MM.1S (cell line): Measurements from ENCODE around the gene NMB.

ENCODE experiments used
- DNase-seq: peaks from one replicate; pipeline ENCODE4 v3.0.0-alpha.2; 2015
- H2AFZ ChIP-seq: fragments of 300-600 bp; sonication (generic); 2 replicates; pipeline ENCODE4 v1.6.0; 2016; ENCODE audit warnings: antibody characterized with exemption, low read length
- H3F3A ChIP-seq: fragments of 300-600 bp; sonication (generic); 2 replicates; pipeline ENCODE4 v1.6.1; 2016; ENCODE audit warnings: mild to moderate bottlenecking, antibody characterized with exemption, low read length, moderate library complexity, mixed read lengths; ENCODE audit not compliant: insufficient read depth
- H3K27ac ChIP-seq: fragments of 300-600 bp; sonication (generic); 2 replicates; pipeline ENCODE4 v1.5.1; 2016; ENCODE audit warnings: mild to moderate bottlenecking, low read length
- H3K27me3 ChIP-seq: fragments of 300-600 bp; sonication (generic); replicated peaks from 2 replicates; pipeline ENCODE4 v1.6.0; 2016; ENCODE audit warnings: low read length; ENCODE audit not compliant: insufficient read depth
- H3K36me3 ChIP-seq: fragments of 300-600 bp; sonication (generic); replicated peaks from 2 replicates; pipeline ENCODE4 v1.6.1; 2016; ENCODE audit warnings: mild to moderate bottlenecking, low read length, mixed read lengths; ENCODE audit not compliant: insufficient read depth
- H3K4me1 ChIP-seq: fragments of 300-600 bp; sonication (generic); 2 replicates; pipeline ENCODE4 v1.6.1; 2016; ENCODE audit warnings: low read length, mixed read lengths
- H3K4me2 ChIP-seq: fragments of 300-600 bp; sonication (generic); 2 replicates; pipeline ENCODE4 v1.6.0; 2016; ENCODE audit warnings: low read depth, low read length
- H3K4me3 ChIP-seq: fragments of 300-600 bp; sonication (generic); 2 replicates; pipeline ENCODE4 v1.5.1; 2016; ENCODE audit warnings: low read length, mixed read lengths
- H3K79me2 ChIP-seq: fragments of 300-600 bp; sonication (generic); 2 replicates; pipeline ENCODE4 v1.6.1; 2016; ENCODE audit warnings: mixed run types, low read length, mixed read lengths
- H3K9ac ChIP-seq: fragments of 300-600 bp; sonication (generic); 2 replicates; pipeline ENCODE4 v1.6.1; 2016; ENCODE audit warnings: low read length, mixed read lengths
- H3K9me2 ChIP-seq: fragments of 300-600 bp; sonication (generic); replicated peaks from 2 replicates; pipeline ENCODE4 v1.6.1; 2016; ENCODE audit warnings: mild to moderate bottlenecking, low read length, mixed read lengths; ENCODE audit not compliant: insufficient read depth
- H3K9me3 ChIP-seq: fragments of 300-600 bp; sonication (generic); replicated peaks from 2 replicates; pipeline ENCODE4 v1.6.1; 2016; ENCODE audit warnings: mild to moderate bottlenecking, low read length, mixed read lengths; ENCODE audit not compliant: insufficient read depth
- H4K20me1 ChIP-seq: fragments of 300-600 bp; sonication (generic); 2 replicates; pipeline ENCODE4 v1.6.1; 2016; ENCODE audit warnings: mild to moderate bottlenecking, low read length, moderate library complexity, mixed read lengths; ENCODE audit not compliant: insufficient read depth
- EZH2 ChIP-seq: fragments of 300-600 bp; sonication (generic); optimal IDR thresholded peaks from 2 replicates; pipeline ENCODE3; 2017; ENCODE audit warnings: low read depth, mild to moderate bottlenecking, antibody characterized with exemption, low read length, mixed read lengths
- EZH2phosphoT487 ChIP-seq: fragments of 300-600 bp; sonication (generic); IDR thresholded peaks from 2 replicates; pipeline ENCODE4 v1.6.1; 2018; ENCODE audit warnings: antibody characterized with exemption, low read length
- TF ChIP-seq, protein P1 (sequence below): fragments of 300-600 bp; sonication (generic); IDR thresholded peaks from 2 replicates; pipeline ENCODE4 v1.5.1; 2016; ENCODE audit warnings: antibody characterized with exemption, low read length, mixed read lengths

The NMB gene, protein sequence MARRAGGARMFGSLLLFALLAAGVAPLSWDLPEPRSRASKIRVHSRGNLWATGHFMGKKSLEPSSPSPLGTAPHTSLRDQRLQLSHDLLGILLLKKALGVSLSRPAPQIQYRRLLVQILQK

GRCh38 chr15:84658080-84658787 lies at the start of gene NMB:
Gene NMB (minus strand): TSS chr15:84658199. CDS start chr15:84658152, 47 bp downstream.
- TF ChIP-seq EZH2: no peak
- TF ChIP-seq, protein P1, sequence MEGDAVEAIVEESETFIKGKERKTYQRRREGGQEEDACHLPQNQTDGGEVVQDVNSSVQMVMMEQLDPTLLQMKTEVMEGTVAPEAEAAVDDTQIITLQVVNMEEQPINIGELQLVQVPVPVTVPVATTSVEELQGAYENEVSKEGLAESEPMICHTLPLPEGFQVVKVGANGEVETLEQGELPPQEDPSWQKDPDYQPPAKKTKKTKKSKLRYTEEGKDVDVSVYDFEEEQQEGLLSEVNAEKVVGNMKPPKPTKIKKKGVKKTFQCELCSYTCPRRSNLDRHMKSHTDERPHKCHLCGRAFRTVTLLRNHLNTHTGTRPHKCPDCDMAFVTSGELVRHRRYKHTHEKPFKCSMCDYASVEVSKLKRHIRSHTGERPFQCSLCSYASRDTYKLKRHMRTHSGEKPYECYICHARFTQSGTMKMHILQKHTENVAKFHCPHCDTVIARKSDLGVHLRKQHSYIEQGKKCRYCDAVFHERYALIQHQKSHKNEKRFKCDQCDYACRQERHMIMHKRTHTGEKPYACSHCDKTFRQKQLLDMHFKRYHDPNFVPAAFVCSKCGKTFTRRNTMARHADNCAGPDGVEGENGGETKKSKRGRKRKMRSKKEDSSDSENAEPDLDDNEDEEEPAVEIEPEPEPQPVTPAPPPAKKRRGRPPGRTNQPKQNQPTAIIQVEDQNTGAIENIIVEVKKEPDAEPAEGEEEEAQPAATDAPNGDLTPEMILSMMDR: peak; percentile 68
- no peaks in the 10 kb centered on the region for H3K36me3 ChIP-seq
- peak within 1 kb of the TSS; percentile 77 for H3K9ac ChIP-seq
- peak within 1 kb of the TSS; percentile 84 for H3K4me2 ChIP-seq
- peaks cover 49% of the 10 kb centered on the region for H3F3A ChIP-seq
- peak; percentile 93 for DNase-seq
- H3K9me3 ChIP-seq: no peaks in the 10 kb centered on the region
- peaks cover 33% of the 10 kb centered on the region for H3K4me1 ChIP-seq
- no peaks in the 10 kb centered on the region for H4K20me1 ChIP-seq
- peak within 1 kb of the TSS; percentile 80 for H2AFZ ChIP-seq
- no peaks in the 10 kb centered on the region for H3K9me2 ChIP-seq
- peak within 1 kb of the TSS; percentile 81; the same call in 1 of the 2 replicates for H3K27ac ChIP-seq
- no peaks in the 10 kb centered on the region for H3K27me3 ChIP-seq
- H3K4me3 ChIP-seq: peak within 1 kb of the TSS; percentile 61
- H3K79me2 ChIP-seq: peaks cover 9% of the 10 kb centered on the region

DNA sequence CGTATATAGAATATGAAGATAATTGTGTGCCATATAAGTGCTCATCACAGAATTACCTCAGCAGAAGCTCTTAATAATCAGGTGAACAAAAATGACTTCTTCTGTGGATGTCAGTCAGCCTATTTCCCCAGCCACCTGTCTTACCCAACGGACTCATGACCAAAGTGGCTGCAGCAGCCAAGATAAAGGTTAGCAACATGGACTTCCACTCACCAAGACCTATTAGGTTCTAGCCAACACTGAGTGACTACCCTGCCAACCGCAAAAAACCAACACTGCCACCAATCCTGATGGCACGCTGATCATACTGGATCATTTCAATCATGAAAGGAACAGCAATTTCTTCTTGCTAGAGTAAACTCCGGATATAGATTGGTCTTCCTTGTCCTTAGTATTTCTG lies 45.8 kb upstream of the NMB start:
- H3K4me1 ChIP-seq: no peaks in the 10 kb centered on the region
- TF ChIP-seq EZH2phosphoT487 (no peak), EZH2 (no peak)
- TF ChIP-seq, protein P1: no peak
- no peaks in the 10 kb centered on the region for H3K9me3 ChIP-seq
- no peak for DNase-seq
- no peak overlapping the region for H3K9ac ChIP-seq
- H2AFZ ChIP-seq: no peak overlapping the region
- H4K20me1 ChIP-seq: peaks cover 6% of the 10 kb centered on the region; the same call in 1 of the 2 replicates
- no peak overlapping the region for H3K4me3 ChIP-seq
- peaks cover 99% of the 10 kb centered on the region for H3K79me2 ChIP-seq
- H3K27me3 ChIP-seq: no peaks in the 10 kb centered on the region
- H3K9me2 ChIP-seq: no peaks in the 10 kb centered on the region
- no peaks in the 10 kb centered on the region for H3K36me3 ChIP-seq
- H3K27ac ChIP-seq: no peak overlapping the region
- no peak overlapping the region for H3K4me2 ChIP-seq
- no peaks in the 10 kb centered on the region for H3F3A ChIP-seq

- Histone ChIP-seq H3K27ac (no peak overlapping the region), H3K4me2 (no peak overlapping the region), H3K27me3 (no peaks in the 10 kb centered on the region), H3K79me2 (peaks cover 99% of the 10 kb centered on the region), H3K9me2 (no peaks in the 10 kb centered on the region), H3K4me3 (no peak overlapping the region), H3K4me1 (no peaks in the 10 kb centered on the region), H3K36me3 (no peaks in the 10 kb centered on the region), H3F3A (no peaks in the 10 kb centered on the region), H3K9me3 (no peaks in the 10 kb centered on the region), H4K20me1 (peaks cover 9% of the 10 kb centered on the region; the same call in 1 of the 2 replicates), H2AFZ (no peak overlapping the region), H3K9ac (no peak overlapping the region)
- no peak for DNase-seq
- no peak for TF ChIP-seq EZH2
- TF ChIP-seq, protein P1: no peak
- TF ChIP-seq EZH2phosphoT487: no peak
Observed at GRCh38 chr15:84702961-84703482, 45.0 kb upstream of the NMB start.
